ENCODE measurements around the gene PRKCZ.
"Not testable (repeated sequence)": the region's sequence is repeated elsewhere in the genome, so short reads cannot be mapped to it uniquely, and the experiment has no call there.

The PRKCZ gene

GRCh38 chr1:2089051-2089450 is 38.8 kb downstream of the PRKCZ start:
- DNase-seq = no peak

- no peak for DNase-seq
These were observed 40.1 kb downstream of the PRKCZ start for GRCh38 chr1:2090216-2090890.

- peak in 3 of 4 experiments; percentile 12 to 38 (median 21) for DNase-seq
These were observed 41.7 kb downstream of the PRKCZ start for GRCh38 chr1:2091611-2092604.

- DNase-seq = no peak
These were observed 42.8 kb downstream of the PRKCZ start for GRCh38 chr1:2093055-2093454.

GRCh38 chr1:2093636-2094035 is 43.4 kb downstream of the PRKCZ start:
- no peak for DNase-seq

- DNase-seq = not testable (repeated sequence)
These were observed 44.3 kb downstream of the PRKCZ start for GRCh38 chr1:2094269-2095158.

- DNase-seq = no peak
These were observed 45.2 kb downstream of the PRKCZ start for GRCh38 chr1:2095394-2095793.

- no peak for DNase-seq
These were observed 45.9 kb downstream of the PRKCZ start for GRCh38 chr1:2095981-2096736.

- no peak for DNase-seq
These were observed 47.4 kb downstream of the PRKCZ start for GRCh38 chr1:2097386-2098300.

- DNase-seq = no peak
These were observed 48.1 kb downstream of the PRKCZ start for GRCh38 chr1:2098301-2098698.

GRCh38 chr1:2098839-2099785 is 48.9 kb downstream of the PRKCZ start:
- no peak for DNase-seq

GRCh38 chr1:2099886-2100779 is 49.9 kb downstream of the PRKCZ start:
- no peak for DNase-seq

- no peak for DNase-seq
These were observed 50.5 kb downstream of the PRKCZ start for GRCh38 chr1:2100780-2101108.

- DNase-seq = no peak
These were observed 51.3 kb downstream of the PRKCZ start for GRCh38 chr1:2101531-2101930.

- DNase-seq = no peak
These were observed 51.7 kb downstream of the PRKCZ start for GRCh38 chr1:2101946-2102345.

- no peak for DNase-seq
These were observed 52.5 kb downstream of the PRKCZ start for GRCh38 chr1:2102753-2103152.

- DNase-seq = no peak
These were observed 53.2 kb downstream of the PRKCZ start for GRCh38 chr1:2103266-2103900.

- DNase-seq = no peak
These were observed 53.8 kb downstream of the PRKCZ start for GRCh38 chr1:2103901-2104590.

Measured in activated naive CD4-positive, alpha-beta T cell (primary cell).